GM12891 (cell line): Measurements from ENCODE around the gene NCKAP5.
"Not testable (repeated sequence)": the region's sequence is repeated elsewhere in the genome, so short reads cannot be mapped to it uniquely, and the experiment has no call there.

Experiments
- DNase-seq: peaks from one replicate; pipeline ENCODE4 v3.0.0; 2011; ENCODE audit warnings: low spot score; ENCODE audit not compliant: insufficient read length
- FAIRE-seq: peaks from 2 replicates; lab custom pipeline; 2011; peaks lifted over from hg19 to GRCh38; lab: Jason Lieb, UNC
- PAX5 ChIP-seq: IDR thresholded peaks from 2 replicates; pipeline ENCODE4 v1.6.1; 2011; ENCODE audit warnings: low read length, moderate library complexity, mild to moderate bottlenecking; ENCODE audit not compliant: insufficient read depth, severe bottlenecking
- POLR2A ChIP-seq: IDR thresholded peaks from 2 replicates; pipeline ENCODE4 v1.6.1; 2011; ENCODE audit warnings: low read depth, low read length, control low read depth
- POLR2AphosphoS5 ChIP-seq: IDR thresholded peaks from 2 replicates; pipeline ENCODE4 v1.6.1; 2011; ENCODE audit warnings: low read depth, low read length, control low read depth
- POU2F2 ChIP-seq: IDR thresholded peaks from 2 replicates; pipeline ENCODE4 v1.6.1; 2011; ENCODE audit warnings: low read depth, mild to moderate bottlenecking, control low read depth, low read length, moderate library complexity
- SPI1 ChIP-seq: IDR thresholded peaks from 2 replicates; pipeline ENCODE4 v1.6.1; 2011; ENCODE audit warnings: low read depth, low read length, control low read depth
- TAF1 ChIP-seq: IDR thresholded peaks from 2 replicates; pipeline ENCODE4 v1.6.1; 2011; ENCODE audit warnings: low read depth, low read length, control low read depth

Gene NCKAP5

DNA sequence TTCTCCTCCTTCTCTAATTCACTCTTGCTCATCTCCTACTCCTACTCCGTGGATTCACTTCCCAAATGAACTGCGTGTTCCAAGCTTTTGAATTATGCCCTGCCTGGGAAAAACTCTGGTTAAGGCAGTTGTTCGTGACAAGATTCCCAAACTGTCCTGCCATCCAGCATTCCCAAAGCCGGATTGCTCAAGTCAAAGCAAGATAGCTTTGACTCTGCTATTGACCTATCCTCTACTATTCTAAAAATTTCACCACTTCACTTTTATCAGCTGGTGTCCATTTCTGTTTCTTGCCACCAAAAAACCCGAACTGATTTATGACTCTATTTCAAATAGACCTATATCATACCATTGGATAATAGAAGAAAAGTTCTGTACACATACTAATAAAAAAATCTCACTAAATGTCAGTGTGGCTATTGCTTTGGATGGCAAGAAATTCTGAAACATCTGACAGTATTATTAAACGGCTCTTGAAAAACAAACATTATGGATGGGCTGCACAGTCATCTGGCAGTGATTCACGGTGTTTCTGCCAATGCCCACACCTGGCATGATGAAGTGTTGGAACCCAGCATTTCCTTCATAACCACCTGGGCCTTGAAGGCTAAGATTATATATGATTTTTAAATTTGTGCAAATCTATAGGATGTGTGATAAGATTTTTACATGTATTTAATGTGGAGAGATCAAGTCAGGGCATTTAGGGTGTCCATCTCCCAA is 87.4 kb downstream of the NCKAP5 start:
- DNase-seq (no peak), FAIRE-seq (no peak)
- no peak for TF ChIP-seq POLR2AphosphoS5
- TF ChIP-seq POLR2A: no peak
- TF ChIP-seq POU2F2: no peak
- TF ChIP-seq SPI1: no peak
- no peak for TF ChIP-seq PAX5
- TF ChIP-seq TAF1: no peak

DNA sequence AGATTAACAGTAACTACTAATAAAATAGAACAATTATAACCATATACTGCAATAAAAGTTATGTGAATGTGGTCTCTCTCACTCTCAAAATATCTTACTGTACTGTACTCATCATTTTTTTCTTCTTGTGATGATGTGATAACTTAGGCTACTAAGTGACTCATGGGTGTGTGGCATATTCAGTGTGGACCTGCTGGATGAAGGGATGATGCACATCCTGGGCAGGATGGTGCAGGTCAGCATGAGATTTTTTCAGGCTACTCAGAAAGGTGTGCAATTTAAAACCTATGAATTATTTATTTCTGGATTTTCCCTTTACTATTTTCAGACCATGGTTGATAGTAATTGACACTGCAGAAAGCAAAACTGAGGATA is 90.7 kb downstream of the NCKAP5 start:
- DNase-seq (no peak), FAIRE-seq (no peak)
- TF ChIP-seq POLR2A: no peak
- TF ChIP-seq PAX5: no peak
- TF ChIP-seq POU2F2: no peak

DNA sequence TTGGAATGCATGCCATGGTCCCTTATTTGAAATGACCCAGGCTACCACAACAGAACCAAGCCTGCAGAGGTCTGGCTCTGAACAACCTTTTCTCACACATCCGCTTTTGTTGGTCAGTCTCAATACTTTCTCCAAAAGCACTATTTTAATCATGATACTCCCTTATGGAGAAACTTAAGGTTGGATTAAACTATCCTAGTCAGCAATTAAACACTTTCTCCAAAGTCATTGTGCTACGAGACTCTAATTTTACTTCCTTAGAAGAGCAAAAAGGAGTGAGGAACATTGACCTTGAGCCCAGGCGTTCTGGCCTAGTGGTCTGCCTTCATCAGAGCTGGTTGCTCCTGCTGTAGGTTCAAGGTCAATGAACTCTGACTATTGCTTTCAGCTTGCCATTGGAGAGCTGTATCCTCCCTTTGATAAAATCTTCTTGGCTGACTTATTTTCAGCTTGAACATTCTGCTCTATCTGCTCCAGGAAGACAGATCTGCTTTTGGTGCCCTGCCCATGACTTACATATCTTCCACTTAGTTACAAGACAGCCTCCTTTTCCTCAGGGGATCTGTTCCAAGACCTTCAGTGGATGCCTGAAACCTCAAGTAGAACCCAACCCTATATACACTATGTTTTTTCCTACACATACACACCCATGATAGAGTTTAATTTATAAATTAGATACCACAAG is 91.2 kb downstream of the NCKAP5 start:
- TF ChIP-seq TAF1: no peak
- no peak for TF ChIP-seq PAX5
- no peak for TF ChIP-seq POLR2A
- TF ChIP-seq POLR2AphosphoS5: no peak
- TF ChIP-seq SPI1: no peak
- no peak for TF ChIP-seq POU2F2
- no peak for DNase-seq
- no peak for FAIRE-seq

GRCh38 chr2:133476286-133476685 is 92.0 kb downstream of the NCKAP5 start:
- DNase-seq: no peak
- TF ChIP-seq POLR2A (no peak), PAX5 (no peak), POU2F2 (no peak), TAF1 (no peak), SPI1 (no peak), POLR2AphosphoS5 (no peak)
- FAIRE-seq: no peak

DNA sequence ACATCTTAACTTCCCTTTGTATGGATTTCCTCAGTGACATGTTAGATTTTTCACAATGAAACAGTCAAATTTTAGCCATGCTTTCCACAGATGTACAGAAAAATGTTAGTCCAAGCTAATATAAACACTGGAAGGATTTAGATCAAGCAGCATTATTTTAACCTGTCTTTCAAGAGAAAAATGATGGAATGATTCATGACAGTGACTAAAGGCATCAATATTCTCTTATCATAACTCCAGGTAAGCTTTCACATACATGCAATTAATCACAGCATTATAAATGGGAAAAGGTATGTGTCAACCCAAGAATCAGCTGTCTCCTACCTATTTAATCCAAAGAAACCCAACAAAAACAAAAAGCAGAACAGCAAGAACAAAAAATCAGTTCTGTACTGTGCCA is 92.7 kb downstream of the NCKAP5 start:
- no peak for DNase-seq
- TF ChIP-seq PAX5: no peak
- no peak for TF ChIP-seq TAF1
- TF ChIP-seq POLR2AphosphoS5: no peak
- TF ChIP-seq SPI1: no peak
- no peak for TF ChIP-seq POLR2A
- TF ChIP-seq POU2F2: no peak
- FAIRE-seq: no peak

DNA sequence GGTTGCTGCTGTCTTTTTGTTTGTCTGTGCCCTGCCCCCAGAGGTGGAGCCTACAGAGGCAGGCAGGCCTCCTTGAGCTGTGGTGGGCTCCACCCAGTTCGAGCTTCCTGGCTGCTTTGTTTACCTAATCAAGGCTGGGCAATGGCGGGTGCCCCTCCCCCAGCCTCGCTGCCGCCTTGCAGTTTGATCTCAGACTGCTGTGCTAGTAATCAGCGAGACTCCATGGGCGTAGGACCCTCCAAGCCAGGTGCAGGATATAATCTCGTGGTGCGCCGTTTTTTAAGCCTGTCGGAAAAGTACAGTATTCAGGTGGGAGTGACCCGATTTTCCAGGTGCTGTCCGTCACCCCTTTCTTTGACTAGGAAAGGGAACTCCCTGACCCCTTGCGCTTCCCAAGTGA is 97.8 kb downstream of the NCKAP5 start:
- not testable (repeated sequence) for FAIRE-seq

DNA sequence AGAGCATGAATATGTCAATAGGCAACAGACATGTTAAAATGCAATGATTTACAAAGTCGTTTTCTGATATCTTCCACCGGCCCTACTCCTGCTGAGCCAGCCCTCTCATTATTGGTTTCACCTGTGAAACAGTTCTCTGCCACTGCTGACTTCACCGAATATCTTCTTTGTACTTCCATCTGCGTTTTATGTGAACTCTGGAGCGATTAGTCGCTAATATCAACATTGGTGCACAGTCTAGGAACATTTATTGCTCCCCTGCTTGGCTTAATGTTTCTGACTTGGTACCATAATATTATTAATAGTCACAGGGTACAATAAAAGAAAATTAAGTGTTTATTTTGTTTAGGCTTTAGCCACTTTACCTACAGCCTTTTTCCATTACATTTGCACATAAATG is 105.5 kb downstream of the NCKAP5 start:
- TF ChIP-seq TAF1: no peak
- no peak for TF ChIP-seq POU2F2
- TF ChIP-seq POLR2A: no peak
- FAIRE-seq (no peak), DNase-seq (no peak)

More for the DNA sequence above, 97.8 kb downstream of the NCKAP5 start:
- DNase-seq: not testable (repeated sequence)

- FAIRE-seq: no peak
- TF ChIP-seq POLR2AphosphoS5: no peak
- TF ChIP-seq POLR2A: no peak
- no peak for TF ChIP-seq SPI1
- TF ChIP-seq POU2F2: no peak
- no peak for TF ChIP-seq TAF1
- no peak for TF ChIP-seq PAX5
- no peak for DNase-seq
Observed at GRCh38 chr2:133461484-133461883, 106.8 kb downstream of the NCKAP5 start.

- DNase-seq (no peak), FAIRE-seq (no peak)
Observed at GRCh38 chr2:133459590-133459989, 108.7 kb downstream of the NCKAP5 start.

DNA sequence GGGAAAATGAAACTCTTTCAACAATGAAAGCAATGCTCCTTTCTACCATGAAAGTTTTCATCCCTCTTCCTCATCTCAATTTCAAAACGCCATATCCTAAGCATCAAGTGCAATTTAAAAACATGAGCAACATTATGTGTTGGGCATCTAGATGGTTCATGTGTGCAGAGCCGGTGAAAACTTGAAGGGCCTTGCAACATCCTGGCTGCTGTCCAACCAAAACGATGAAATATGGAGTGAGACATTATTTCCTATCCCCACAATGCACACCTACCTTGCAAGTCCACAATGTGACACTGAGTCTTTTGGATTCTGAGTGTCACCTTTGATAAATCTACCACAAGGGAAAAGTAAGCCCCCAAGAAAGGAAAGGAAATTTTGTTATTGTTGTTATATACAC is 110.0 kb downstream of the NCKAP5 start:
- DNase-seq (no peak), FAIRE-seq (no peak)
- TF ChIP-seq POU2F2 (no peak), POLR2A (no peak), PAX5 (no peak), SPI1 (no peak), TAF1 (no peak), POLR2AphosphoS5 (no peak)

More at GRCh38 chr2:133459590-133459989, 108.7 kb downstream of the NCKAP5 start:
- TF ChIP-seq TAF1 (no peak), POLR2A (no peak), PAX5 (no peak), SPI1 (no peak), POLR2AphosphoS5 (no peak), POU2F2 (no peak)
